PC-3 (cell line): ENCODE results near the gene GRM1. TPM values are rescaled to one million over a fixed set of nuclear protein-coding genes. Genes with fewer than 3 reads are reported as not detected.

ENCODE experiments used
- ATAC-seq: fragments of 200-7000 bp; cut with Tn5 transposase; 2 replicates; pipeline ENCODE4 v1.9.1; 2020; ENCODE audit warnings: mild to moderate bottlenecking, moderate library complexity
- BruUV-seq: library from RNA; stranded (reverse); fragments of 400-500 nt; replicated peaks from 2 replicates; lab custom pipeline; 2021; lab: Mats Ljungman, UMichigan
- CTCF ChIA-PET: fragments of 300-600 bp; sonication (Branson Sonifier 250); formaldehyde crosslinking; loops from one replicate; lab custom pipeline; 2022; ENCODE audit warnings: antibody characterized with exemption; lab: Charles Lee
- POLR2A ChIA-PET: fragments of 300-600 bp; sonication (Branson Sonifier 250); formaldehyde crosslinking; loops from one replicate; lab custom pipeline; 2022; ENCODE audit warnings: antibody characterized with exemption; ENCODE audit not compliant: unreplicated experiment; lab: Charles Lee
- DNase-seq: peaks from one replicate; pipeline ENCODE4 v3.0.0-alpha.2; 2015
- H2AFZ ChIP-seq: fragments of 300-600 bp; sonication (generic); 2 replicates; pipeline ENCODE4 v1.6.0; 2016; ENCODE audit warnings: antibody characterized with exemption, low read length
- H3F3A ChIP-seq: fragments of 300-600 bp; sonication (generic); one replicate; pipeline ENCODE4 v1.6.0; 2017; ENCODE audit warnings: antibody characterized with exemption, low read length, control low read depth, mild to moderate bottlenecking; ENCODE audit not compliant: unreplicated experiment
- H3K27ac ChIP-seq: fragments of 300-600 bp; sonication (generic); 2 replicates; pipeline ENCODE4 v1.5.1; 2016; ENCODE audit warnings: mild to moderate bottlenecking, low read length
- H3K27me3 ChIP-seq: fragments of 300-600 bp; sonication (generic); 2 replicates; pipeline ENCODE4 v1.6.1; 2016; ENCODE audit warnings: low read length, mixed read lengths
- H3K36me3 ChIP-seq: fragments of 300-600 bp; sonication (generic); 2 replicates; pipeline ENCODE4 v1.6.1; 2016; ENCODE audit warnings: low read depth, mixed run types, low read length, mixed read lengths
- H3K4me1 ChIP-seq: fragments of 300-600 bp; sonication (generic); 2 replicates; pipeline ENCODE4 v1.5.1; 2016; ENCODE audit warnings: low read length; ENCODE audit not compliant: insufficient read depth
- H3K4me2 ChIP-seq: fragments of 300-600 bp; sonication (generic); 2 replicates; pipeline ENCODE4 v1.6.0; 2016; ENCODE audit warnings: low read length
- H3K4me3 ChIP-seq: fragments of 300-600 bp; sonication (generic); 2 replicates; pipeline ENCODE4 v1.5.1; 2016; ENCODE audit warnings: mild to moderate bottlenecking, low read length, mixed read lengths
- H3K79me2 ChIP-seq: fragments of 300-600 bp; sonication (generic); 2 replicates; pipeline ENCODE4 v1.6.1; 2017; ENCODE audit warnings: low read length, mixed read lengths
- H3K9ac ChIP-seq: fragments of 300-600 bp; sonication (generic); 2 replicates; pipeline ENCODE4 v1.6.0; 2016; ENCODE audit warnings: mild to moderate bottlenecking, low read length
- H3K9me2 ChIP-seq: fragments of 300-600 bp; sonication (generic); replicated peaks from 2 replicates; pipeline ENCODE4 v1.6.1; 2016; ENCODE audit warnings: mixed run types, low read length, mixed read lengths
- H3K9me3 ChIP-seq: fragments of 300-600 bp; sonication (generic); 2 replicates; pipeline ENCODE4 v1.6.1; 2016; ENCODE audit warnings: low read length, mixed read lengths
- H4K20me1 ChIP-seq: fragments of 300-600 bp; sonication (generic); 2 replicates; pipeline ENCODE4 v1.6.1; 2016; ENCODE audit warnings: low read length, mixed read lengths
- EZH2 ChIP-seq: fragments of 300-600 bp; sonication (generic); IDR thresholded peaks from one replicate; pipeline ENCODE4 v1.6.1; 2017; ENCODE audit warnings: antibody characterized with exemption, mild to moderate bottlenecking, low read length; ENCODE audit not compliant: unreplicated experiment
- EZH2phosphoT487 ChIP-seq: fragments of 300-600 bp; sonication (generic); IDR thresholded peaks from 2 replicates; pipeline ENCODE4 v1.6.1; 2018; ENCODE audit warnings: mild to moderate bottlenecking, antibody characterized with exemption, low read length, borderline replicate concordance
- intact Hi-C: fragments of 100-400 bp; cut with micrococcal nuclease; formaldehyde crosslinking; loops from 2 replicates; pipeline ENCODE4 v1.9.0; 2023
- total RNA-seq: library from RNA; depleted of rRNA; stranded (reverse); fragments of >200 nt; gene quantifications from 2 replicates; pipeline ENCODE4 v1.2.3, GENCODE V29; 2014
- TF ChIP-seq, protein P1 (sequence below): fragments of 300-600 bp; sonication (generic); conservative IDR thresholded peaks from 2 replicates; pipeline ENCODE4 v1.5.1; 2017; ENCODE audit warnings: antibody characterized with exemption, low read depth, mild to moderate bottlenecking, low read length

The GRM1 gene
- total RNA-seq, 1 experiment from 2014 or later = 0.11 TPM

DNA sequence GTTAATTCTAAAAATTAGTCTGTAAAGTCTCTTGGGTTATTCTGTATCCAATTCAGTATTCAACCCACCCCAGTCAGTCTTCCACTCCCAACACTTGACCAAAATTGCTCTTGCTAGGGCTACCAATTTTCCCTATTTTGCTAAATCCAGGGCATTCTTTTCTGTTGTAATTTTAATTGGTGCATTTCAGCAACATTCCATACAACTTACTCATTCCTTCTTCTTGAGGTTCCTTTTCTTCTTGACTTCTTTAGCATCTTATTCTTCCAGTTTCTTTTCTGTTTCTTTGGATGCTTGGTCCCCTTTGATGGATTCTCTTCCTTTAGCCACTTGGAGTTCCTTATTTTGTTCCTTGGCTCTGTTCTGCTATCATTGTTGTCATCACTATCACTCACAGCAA, 11.2 kb upstream of the GRM1 start:
- ATAC-seq (no peak), DNase-seq (no peak)
- Histone ChIP-seq H3K4me3 (no peak overlapping the region), H3K9me2 (no peaks in the 10 kb centered on the region), H3K4me2 (no peak overlapping the region), H3K27me3 (no peaks in the 10 kb centered on the region; the same call in 1 of the 2 replicates), H2AFZ (no peak overlapping the region), H3K9me3 (no peaks in the 10 kb centered on the region), H3K9ac (no peak overlapping the region), H3K36me3 (no peaks in the 10 kb centered on the region), H3K27ac (no peak overlapping the region), H3F3A (no peaks in the 10 kb centered on the region), H3K79me2 (no peaks in the 10 kb centered on the region), H3K4me1 (no peaks in the 10 kb centered on the region), H4K20me1 (no peaks in the 10 kb centered on the region)
- TF ChIP-seq, protein P1, sequence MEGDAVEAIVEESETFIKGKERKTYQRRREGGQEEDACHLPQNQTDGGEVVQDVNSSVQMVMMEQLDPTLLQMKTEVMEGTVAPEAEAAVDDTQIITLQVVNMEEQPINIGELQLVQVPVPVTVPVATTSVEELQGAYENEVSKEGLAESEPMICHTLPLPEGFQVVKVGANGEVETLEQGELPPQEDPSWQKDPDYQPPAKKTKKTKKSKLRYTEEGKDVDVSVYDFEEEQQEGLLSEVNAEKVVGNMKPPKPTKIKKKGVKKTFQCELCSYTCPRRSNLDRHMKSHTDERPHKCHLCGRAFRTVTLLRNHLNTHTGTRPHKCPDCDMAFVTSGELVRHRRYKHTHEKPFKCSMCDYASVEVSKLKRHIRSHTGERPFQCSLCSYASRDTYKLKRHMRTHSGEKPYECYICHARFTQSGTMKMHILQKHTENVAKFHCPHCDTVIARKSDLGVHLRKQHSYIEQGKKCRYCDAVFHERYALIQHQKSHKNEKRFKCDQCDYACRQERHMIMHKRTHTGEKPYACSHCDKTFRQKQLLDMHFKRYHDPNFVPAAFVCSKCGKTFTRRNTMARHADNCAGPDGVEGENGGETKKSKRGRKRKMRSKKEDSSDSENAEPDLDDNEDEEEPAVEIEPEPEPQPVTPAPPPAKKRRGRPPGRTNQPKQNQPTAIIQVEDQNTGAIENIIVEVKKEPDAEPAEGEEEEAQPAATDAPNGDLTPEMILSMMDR = no peak
- TF ChIP-seq EZH2 (no peak), EZH2phosphoT487 (no peak)
- CTCF ChIA-PET = no interaction called here
- no TSS peak for BruUV-seq
- POLR2A ChIA-PET = no interaction called here
- intact Hi-C loops = no loop called here

DNA sequence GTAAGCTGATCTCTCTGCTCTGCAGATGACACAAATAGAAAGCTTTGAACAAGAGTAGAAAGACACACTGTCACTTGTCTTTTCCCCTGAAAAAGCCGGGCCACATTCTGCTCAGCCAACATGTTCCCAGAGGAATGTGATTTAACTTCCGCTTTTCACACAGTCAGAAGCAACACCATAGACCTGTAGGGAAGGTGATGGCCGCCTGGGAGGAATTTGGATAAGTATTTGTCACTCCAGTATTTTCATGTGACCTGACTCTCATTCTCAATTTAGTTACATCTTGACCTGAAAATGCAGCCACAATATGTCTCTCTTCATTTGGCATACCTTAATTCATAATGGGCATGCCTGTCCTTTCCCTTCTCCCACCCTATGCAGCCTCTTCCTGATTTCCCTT, 2.0 kb upstream of the GRM1 start:
- intact Hi-C loops = no loop called here
- no peak overlapping the region for H2AFZ ChIP-seq
- no peaks in the 10 kb centered on the region for H3K36me3 ChIP-seq
- no peak overlapping the region for H3K4me2 ChIP-seq
- H3K4me1 ChIP-seq = no peaks in the 10 kb centered on the region
- DNase-seq = no peak
- no TSS peak for BruUV-seq
- no peaks in the 10 kb centered on the region for H4K20me1 ChIP-seq
- no peaks in the 10 kb centered on the region for H3F3A ChIP-seq
- no peak overlapping the region for H3K27ac ChIP-seq
- no peak overlapping the region for H3K9ac ChIP-seq
- peaks cover 7% of the 10 kb centered on the region; the same call in 1 of the 2 replicates for H3K27me3 ChIP-seq
- H3K4me3 ChIP-seq = no peak overlapping the region
- TF ChIP-seq, protein P1 = no peak
- TF ChIP-seq EZH2phosphoT487 (no peak), EZH2 (no peak)
- ChIA-PET POLR2A (no interaction called here), CTCF (no interaction called here)
- H3K79me2 ChIP-seq = no peaks in the 10 kb centered on the region
- no peaks in the 10 kb centered on the region for H3K9me3 ChIP-seq
- no peaks in the 10 kb centered on the region for H3K9me2 ChIP-seq
- no peak for ATAC-seq

DNA sequence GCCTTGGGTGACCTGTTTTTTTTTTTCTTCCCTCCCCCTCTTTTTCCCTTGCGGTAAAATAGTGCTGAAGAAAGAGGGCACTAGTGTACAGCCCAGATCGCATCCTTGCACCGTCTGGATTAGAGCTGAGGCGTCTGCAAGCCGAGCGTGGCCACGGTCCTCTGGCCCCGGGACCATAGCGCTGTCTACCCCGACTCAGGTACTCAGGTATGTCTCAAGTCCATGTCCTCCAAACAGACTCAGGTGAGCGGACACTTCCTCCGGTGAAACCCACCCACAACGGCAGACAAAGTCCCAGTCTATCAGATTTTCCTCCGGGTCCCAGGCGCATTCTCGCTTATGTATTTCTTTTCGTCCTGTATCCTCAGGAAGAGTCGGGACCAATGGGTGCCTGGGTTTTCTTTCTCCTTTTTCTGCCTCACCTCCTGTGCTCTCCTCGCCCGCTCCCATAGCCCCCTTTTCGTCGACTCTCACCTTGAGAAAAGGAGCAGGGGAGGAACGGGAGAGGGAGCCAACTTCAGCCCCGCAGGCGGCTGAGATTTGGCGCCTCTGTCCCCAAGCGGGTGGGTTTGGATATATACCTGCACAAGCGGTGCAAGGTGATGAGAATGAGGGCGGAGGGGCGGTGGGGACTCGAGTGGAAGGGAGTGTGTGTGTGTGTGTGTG, 1.1 kb upstream of the GRM1 start:
- Histone ChIP-seq H2AFZ (no peak overlapping the region), H3K4me2 (no peak overlapping the region), H3K79me2 (no peaks in the 10 kb centered on the region), H4K20me1 (no peaks in the 10 kb centered on the region), H3K9me2 (no peaks in the 10 kb centered on the region), H3K36me3 (no peaks in the 10 kb centered on the region), H3F3A (no peaks in the 10 kb centered on the region), H3K4me1 (no peaks in the 10 kb centered on the region), H3K4me3 (no peak overlapping the region), H3K27me3 (peaks cover 7% of the 10 kb centered on the region; the same call in 1 of the 2 replicates), H3K27ac (no peak overlapping the region), H3K9me3 (no peaks in the 10 kb centered on the region), H3K9ac (no peak overlapping the region)
- ATAC-seq = no peak
- TF ChIP-seq, protein P1 = no peak
- TF ChIP-seq EZH2 = no peak
- no peak for DNase-seq
- ChIA-PET CTCF (no interaction called here), POLR2A (no interaction called here)
- intact Hi-C loops = no loop called here
- no TSS peak for BruUV-seq
